B cell (primary cell): ENCODE results near the gene ITGA3. TPM values are rescaled to one million over a fixed set of nuclear protein-coding genes. Genes with fewer than 3 reads are reported as not detected.

ENCODE experiments used
- ATAC-seq: fragments of 200-7000 bp; cut with Tn5 transposase; one replicate; pipeline ENCODE4 v1.10.0; 2021; ENCODE audit warnings: low read depth, mild to moderate bottlenecking, moderate number of reproducible peaks, moderate library complexity
- CTCF ChIA-PET: fragments of 350-600 bp; sonication (Branson Sonifier 250); formaldehyde crosslinking; loops from one replicate; lab custom pipeline; 2021; ENCODE audit warnings: antibody characterized with exemption, inconsistent platforms; lab: Charles Lee
- POLR2A ChIA-PET: fragments of 350-600 bp; sonication (Branson Sonifier 250); formaldehyde crosslinking; loops from one replicate; lab custom pipeline; 2021; ENCODE audit warnings: antibody characterized with exemption; lab: Charles Lee
- DNase-seq: peaks from one replicate; pipeline ENCODE4 v3.0.0; 2013
- H2AFZ ChIP-seq: 2 replicates; pipeline ENCODE4 v1.6.1; 2012; ENCODE audit warnings: mild to moderate bottlenecking, low read depth, low read length; ENCODE audit not compliant: insufficient read depth, poor library complexity, severe bottlenecking
- H3K27ac ChIP-seq, 2 donors: 1 replicate in 1 of 2; 2 replicates in 1 of 2; pipeline ENCODE4 v1.5.1; 2012 to 2013; ENCODE audit warnings: low read length in 2 of 2, mild to moderate bottlenecking in 2 of 2, moderate library complexity in 1 of 2
- H3K27me3 ChIP-seq, 4 experiments: fragments of 200-600 bp in 1 of 4; sonication (generic) in 1 of 4; replicated peaks in 1 of 4; 1 replicate in 2 of 4; 2 replicates in 2 of 4; pipeline versions ENCODE4 v1.6.1 to v1.7.0; 2013 to 2016; ENCODE audit warnings: low read length in 3 of 4, mild to moderate bottlenecking in 2 of 4, mixed read lengths in 1 of 4, moderate library complexity in 1 of 4; ENCODE audit not compliant: insufficient read depth in 4 of 4, control insufficient read depth in 3 of 4; ENCODE audit errors: control extremely low read depth in 1 of 4
- H3K36me3 ChIP-seq, 2 experiments: replicated peaks in 1 of 2; 1 replicate in 1 of 2; 2 replicates in 1 of 2; pipeline versions ENCODE4 v1.6.1 to v1.7.1; 2013; ENCODE audit warnings: low read length in 1 of 2; ENCODE audit not compliant: insufficient read depth in 2 of 2, control insufficient read depth in 1 of 2; ENCODE audit errors: control extremely low read depth in 1 of 2, extremely low read depth in 1 of 2
- H3K4me1 ChIP-seq, 2 donors: fragments of 200-600 bp in 1 of 2; sonication (generic) in 1 of 2; 1 replicate in 1 of 2; 2 replicates in 1 of 2; pipeline versions ENCODE4 v1.5.1 to v1.6.1; 2013 to 2017; ENCODE audit warnings: low read length in 2 of 2; ENCODE audit not compliant: control insufficient read depth in 2 of 2, insufficient read depth in 2 of 2
- H3K4me2 ChIP-seq: replicated peaks from 2 replicates; pipeline ENCODE3; 2012; ENCODE audit warnings: mild to moderate bottlenecking, low read depth, low read length; ENCODE audit not compliant: poor library complexity, severe bottlenecking
- H3K4me3 ChIP-seq, 5 experiments: fragments of 200-600 bp in 1 of 5; sonication (generic) in 1 of 5; 1 replicate in 3 of 5; 2 replicates in 2 of 5; pipeline versions ENCODE4 v1.5.1 to v1.7.0; 2011 to 2016; ENCODE audit warnings: low read length in 4 of 5, mild to moderate bottlenecking in 4 of 5, low read depth in 2 of 5, control low read depth in 1 of 5, moderate library complexity in 1 of 5; ENCODE audit not compliant: insufficient read depth in 1 of 5; ENCODE audit errors: control extremely low read depth in 1 of 5, extremely low read depth in 1 of 5
- H3K79me2 ChIP-seq: fragments of 200-600 bp; sonication (generic); one replicate; pipeline ENCODE4 v1.6.0; 2016; ENCODE audit warnings: low read length; ENCODE audit not compliant: control insufficient read depth, insufficient read depth
- H3K9ac ChIP-seq: fragments of 200-600 bp; sonication (generic); 2 replicates; pipeline ENCODE4 v1.6.1; 2017; ENCODE audit warnings: mild to moderate bottlenecking, low read length, moderate library complexity
- H3K9me3 ChIP-seq, 3 donors: one replicate each; pipeline versions ENCODE4 v1.6.1 to v1.7.1; 2013; ENCODE audit warnings: low read length in 2 of 3; ENCODE audit not compliant: control insufficient read depth in 2 of 3, insufficient read depth in 1 of 3; ENCODE audit errors: control extremely low read depth in 1 of 3
- H4K20me1 ChIP-seq: 2 replicates; pipeline ENCODE4 v1.6.0; 2012; ENCODE audit warnings: mild to moderate bottlenecking, low read length; ENCODE audit not compliant: insufficient read depth, control insufficient read depth, poor library complexity, severe bottlenecking
- H3K27ac Mint-ChIP-seq: one replicate; pipeline ENCODE4 v1.8.0; 2021; ENCODE audit warnings: mixed read lengths
- H3K27me3 Mint-ChIP-seq: one replicate; pipeline ENCODE4 v1.8.0; 2021; ENCODE audit warnings: mixed read lengths
- H3K4me1 Mint-ChIP-seq: one replicate; pipeline ENCODE4 v1.8.0; 2021; ENCODE audit warnings: mixed read lengths
- H3K4me3 Mint-ChIP-seq: one replicate; pipeline ENCODE4 v1.8.0; 2021; ENCODE audit warnings: mixed read lengths
- H3K9me3 Mint-ChIP-seq: one replicate; pipeline ENCODE4 v1.8.0; 2022; ENCODE audit warnings: mixed read lengths; ENCODE audit not compliant: insufficient read depth
- CTCF ChIP-seq: fragments of 200-600 bp; IDR thresholded peaks from one replicate; pipeline ENCODE4 v1.8.0; 2022; ENCODE audit warnings: antibody characterized with exemption, mild to moderate bottlenecking
- EZH2 ChIP-seq: IDR thresholded peaks from 2 replicates; pipeline ENCODE4 v1.6.1; 2012; ENCODE audit warnings: borderline replicate concordance, low read depth, mild to moderate bottlenecking, moderate library complexity, low read length; ENCODE audit not compliant: insufficient read depth, poor library complexity, severe bottlenecking
- WGBS: methylation state at CpG from one replicate; pipeline ENCODE4 v1.1.5; 2013; ENCODE audit warnings: missing lambda C conversion rate; ENCODE audit not compliant: insufficient coverage; 5-methylcytosine and 5-hydroxymethylcytosine counted together
- intact Hi-C: fragments of 100-400 bp; cut with micrococcal nuclease; formaldehyde crosslinking; loops from one replicate; pipeline ENCODE4 v1.10.0; 2022
- polyA plus RNA-seq: library from polyadenylated mRNA; depleted of rRNA; stranded (reverse); fragments of >200 nt; gene quantifications from 2 replicates; pipeline ENCODE4 v1.2.3, GENCODE V29; 2012
- total RNA-seq, 2 donors: library from RNA; stranded (reverse); fragments of 120-200 nt in 1 of 2; gene quantifications; 1 replicate in 1 of 2; 2 replicates in 1 of 2; pipeline versions ENCODE4 v1.2.3 to v1.2.4, GENCODE V29; 2013 to 2022

ITGA3 gene
- total and polyA plus RNA-seq, 2 donors (not counting 1 experiment from before 2014, with no cell fraction given) = 11.9 to 13.3 TPM

GRCh38 chr17:50139185-50139783 is 83.4 kb downstream of the ITGA3 start:
- no peak overlapping the region for H3K4me3 ChIP-seq
- H3K27me3 ChIP-seq = no peaks in the 10 kb centered on the region
- intact Hi-C loops = no loop called here
- TF ChIP-seq EZH2 (no peak), CTCF (no peak)
- peak overlapping the region in 1 of 2 donors; percentile 48 for H3K27ac ChIP-seq
- ATAC-seq (no peak), DNase-seq (no peak)
- peaks cover 49% of the 10 kb centered on the region for H3K79me2 ChIP-seq
- H3K4me3 Mint-ChIP-seq = no peak overlapping the region
- H3K4me1 Mint-ChIP-seq = peaks cover 52% of the 10 kb centered on the region
- peak overlapping the region; percentile 79 for H3K27ac Mint-ChIP-seq
- no peak overlapping the region for H3K9ac ChIP-seq
- H3K4me2 ChIP-seq = no peak overlapping the region
- POLR2A ChIA-PET = interaction anchor here (1.0 to 1.9 kb wide), 4 partner anchors 9 to 22 kb away, joined by 3 to 9 read pairs (median 7); partner anchors contain the start of gene SAMD14
- no peaks in the 10 kb centered on the region for H3K27me3 Mint-ChIP-seq
- peaks cover 5 to 97% of the 10 kb centered on the region in 2 experiments for H3K36me3 ChIP-seq
- WGBS = 91% methylated on average over 15 of the region's 15 CpGs
- H3K4me1 ChIP-seq = peaks cover 42 to 51% of the 10 kb centered on the region in 2 donors
- no peaks in the 10 kb centered on the region for H3K9me3 ChIP-seq
- peaks cover 98% of the 10 kb centered on the region for H4K20me1 ChIP-seq
- H3K9me3 Mint-ChIP-seq = no peaks in the 10 kb centered on the region
- no peak overlapping the region for H2AFZ ChIP-seq
- CTCF ChIA-PET = interaction anchor here (0.8 to 3.8 kb wide), 18 partner anchors 9 to 157 kb away, joined by 3 to 79 read pairs (median 7); partner anchors contain the start of genes PPP1R9B, SAMD14 and SGCA

Other genes with a start within 250 kb of the ITGA3 start
- gene TAC4, start 208.0 kb upstream of the ITGA3 start, total RNA-seq = not detected in 2 replicates
- gene TAC4, start 208.0 kb upstream of the ITGA3 start, polyA plus RNA-seq = not detected in 2 replicates
- gene DLX4, start 86.9 kb upstream of the ITGA3 start, total RNA-seq = 0.17 and 0.53 TPM in 2 replicates
- 0.30 and 0.88 TPM in 2 replicates for gene DLX4, start 86.9 kb upstream of the ITGA3 start, polyA plus RNA-seq
- not detected in 2 replicates for gene DLX3, start 60.9 kb upstream of the ITGA3 start, total RNA-seq
- gene DLX3, start 60.9 kb upstream of the ITGA3 start, polyA plus RNA-seq = not detected in 2 replicates
- 35.2 and 36.7 TPM in 2 replicates for gene PDK2, start 39.2 kb downstream of the ITGA3 start, total RNA-seq
- 62.8 and 73.2 TPM in 2 replicates for gene PDK2, start 39.2 kb downstream of the ITGA3 start, polyA plus RNA-seq
- gene SAMD14, start 74.0 kb downstream of the ITGA3 start, total RNA-seq = 0.78 and 0.89 TPM in 2 replicates
- 0.06 and 0.13 TPM in 2 replicates for gene SAMD14, start 74.0 kb downstream of the ITGA3 start, polyA plus RNA-seq
- gene PPP1R9B, start 94.6 kb downstream of the ITGA3 start, total RNA-seq = 217 and 220 TPM in 2 replicates
- 80.7 and 123 TPM in 2 replicates for gene PPP1R9B, start 94.6 kb downstream of the ITGA3 start, polyA plus RNA-seq
- gene SGCA, start 109.9 kb downstream of the ITGA3 start, total RNA-seq = 3.8 and 4.4 TPM in 2 replicates
- gene SGCA, start 109.9 kb downstream of the ITGA3 start, polyA plus RNA-seq = 4.5 and 6.0 TPM in 2 replicates
- 9.1 and 11.6 TPM in 2 replicates for gene COL1A1, start 145.5 kb downstream of the ITGA3 start, total RNA-seq
- 0.66 and 8.4 TPM in 2 replicates for gene COL1A1, start 145.5 kb downstream of the ITGA3 start, polyA plus RNA-seq
- not detected in 2 replicates for gene TMEM92, start 218.4 kb downstream of the ITGA3 start, total RNA-seq
- not detected in 2 replicates for gene TMEM92, start 218.4 kb downstream of the ITGA3 start, polyA plus RNA-seq